ENCODE data around the gene HAUS6.

- TF ChIP-seq CTCF (IDR thresholded peaks at IDR 0.05) (peak; percentile 56 to 58), EP300 (IDR thresholded peaks at IDR 0.05) (no peak), POLR2A (IDR thresholded peaks at IDR 0.05) (no peak), POLR2AphosphoS5 (IDR thresholded peaks at IDR 0.05) (no peak)
Observed at GRCh38 chr9:19028835-19029451, 73.8 kb downstream of the HAUS6 start.
